Epithelial cell of proximal tubule (primary cell): ENCODE measurements around the gene CAPN13. TPM values are rescaled to one million over a fixed set of nuclear protein-coding genes. Genes with fewer than 3 reads are reported as not detected.

Experiments
- DNase-seq: peaks from one replicate; pipeline ENCODE4 v3.0.0-alpha.2; 2011; ENCODE audit warnings: low read depth
- H3K4me3 ChIP-seq: 2 replicates; pipeline ENCODE4 v1.5.1; 2011; ENCODE audit warnings: low read depth, mild to moderate bottlenecking, low read length
- CTCF ChIP-seq: conservative IDR thresholded peaks from 2 replicates; pipeline ENCODE4 v1.5.1; 2012; ENCODE audit warnings: low read depth, mild to moderate bottlenecking, low read length
- total RNA-seq: library from RNA; depleted of rRNA; stranded (reverse); fragments of >200 nt; gene quantifications from 2 replicates; pipeline ENCODE4 v1.2.3, GENCODE V29; 2015

Gene CAPN13
- total RNA-seq, 1 donor from 2014 or later = 0.63 TPM

- no peak overlapping the region for H3K4me3 ChIP-seq
- TF ChIP-seq CTCF = no peak
- DNase-seq = no peak
Measured at GRCh38 chr2:30673127-30673526, 134.1 kb downstream of the CAPN13 start.
